ENCODE measurements around the gene SPATA17. TPM values are rescaled to one million over a fixed set of nuclear protein-coding genes. Genes with fewer than 3 reads are reported as not detected.

Gene SPATA17
- total RNA-seq, 2 donors from 2014 or later: 0.25 to 0.27 TPM

DNA sequence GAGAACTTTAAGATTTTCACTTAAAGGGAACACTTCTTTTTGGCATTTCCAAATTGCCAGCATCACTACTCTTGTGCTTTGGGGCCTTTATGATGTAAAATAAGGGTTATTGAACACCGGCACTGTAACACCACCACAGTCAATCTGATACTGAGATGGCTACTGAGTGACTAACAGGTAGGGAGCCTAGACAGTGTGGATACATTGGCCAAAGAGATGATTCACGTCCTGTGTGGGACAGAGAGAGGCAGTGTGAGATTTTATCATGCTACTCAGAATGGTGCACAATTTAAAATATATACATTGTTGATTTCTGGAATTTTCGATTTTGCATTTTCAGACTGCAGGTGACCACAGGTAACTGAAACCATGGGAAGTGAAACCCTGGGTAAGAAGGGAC, 261.6 kb downstream of the SPATA17 start:
- no peak for ATAC-seq
- DNase-seq: no peak
- intact Hi-C loops (cut with DNase I, micrococcal nuclease): no loop called here

DNA sequence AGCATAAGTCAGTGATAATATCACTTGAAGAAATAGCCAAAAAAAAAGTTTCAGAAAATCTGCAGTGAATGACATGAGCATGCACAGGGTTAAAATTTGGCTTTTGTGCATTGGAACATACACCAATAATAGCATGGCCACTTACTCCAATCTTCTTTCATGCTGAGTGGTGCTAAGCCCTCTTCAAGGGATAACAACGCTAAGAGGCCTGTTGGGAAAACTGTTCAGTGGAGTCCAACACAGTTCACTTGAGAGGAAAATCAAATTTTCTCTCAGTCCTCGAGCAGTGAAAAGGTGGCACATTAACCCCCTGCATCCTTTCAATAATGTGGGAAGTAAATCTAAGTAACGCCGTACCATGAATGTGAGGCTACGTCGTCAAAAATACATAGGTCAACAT, 264.7 kb downstream of the SPATA17 start:
- DNase-seq (no peak), ATAC-seq (no peak)
- intact Hi-C loops (cut with DNase I, micrococcal nuclease): no loop called here

DNA sequence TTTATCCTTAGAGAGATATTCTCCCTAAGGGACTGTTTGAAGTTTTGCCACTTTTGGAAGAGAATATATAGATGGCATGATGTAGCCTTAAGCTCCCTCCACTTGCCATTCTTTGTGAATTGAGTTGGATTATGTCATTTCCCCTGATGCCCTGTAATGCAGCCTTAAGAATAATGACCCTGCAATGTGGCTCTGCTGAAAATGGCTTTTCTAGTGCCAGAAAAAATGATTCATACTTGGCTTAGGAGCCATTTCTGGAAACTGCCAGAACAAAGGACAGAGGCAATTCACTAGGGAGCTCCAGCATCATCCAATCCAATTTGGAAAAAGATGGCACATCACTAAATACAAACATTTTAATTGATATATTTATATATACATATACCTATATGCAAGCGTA, 265.3 kb downstream of the SPATA17 start:
- ATAC-seq (no peak), DNase-seq (no peak)
- intact Hi-C loops (cut with DNase I, micrococcal nuclease): no loop called here

DNA sequence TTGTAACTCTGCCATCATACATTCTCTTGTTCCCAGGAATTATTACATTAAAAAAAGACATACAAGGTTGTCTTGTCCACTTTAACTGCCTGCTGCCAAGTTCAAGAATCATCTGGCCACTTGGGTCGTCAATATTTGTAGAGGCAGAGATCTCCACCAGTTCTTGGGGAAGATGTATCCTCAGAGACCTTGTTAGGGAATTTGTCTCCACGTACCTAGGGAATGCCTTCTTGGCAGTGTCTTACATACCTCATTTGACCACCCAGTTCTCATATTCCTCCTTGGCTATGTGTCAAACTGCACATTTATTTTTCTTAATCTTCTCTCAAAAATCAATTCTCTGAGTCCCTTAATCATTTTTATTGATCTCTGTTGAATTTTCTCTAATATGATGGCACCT, 266.0 kb downstream of the SPATA17 start:
- intact Hi-C loops (cut with DNase I, micrococcal nuclease): no loop called here
- ATAC-seq (no peak), DNase-seq (no peak)

DNA sequence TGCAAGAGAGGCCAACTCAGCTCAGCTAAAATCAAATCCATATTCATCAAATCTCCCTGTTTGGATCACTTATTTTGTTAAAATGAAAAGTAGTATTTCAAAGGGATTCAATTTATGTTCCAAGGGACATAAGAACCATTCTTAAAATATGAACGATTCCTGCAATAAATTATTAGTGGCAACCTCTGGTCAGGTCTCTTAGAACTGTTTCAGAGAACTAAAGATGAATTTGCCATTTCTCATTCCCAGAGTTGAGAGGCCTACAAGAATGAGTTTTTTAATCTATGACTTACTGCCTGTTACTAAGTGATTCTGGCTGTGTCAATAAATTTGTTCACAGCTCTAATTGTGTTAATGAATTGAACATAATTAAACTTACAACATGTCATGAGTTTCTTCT, 268.5 kb downstream of the SPATA17 start:
- ATAC-seq: no peak
- intact Hi-C loops (cut with DNase I, micrococcal nuclease): no loop called here
- DNase-seq: no peak

DNA sequence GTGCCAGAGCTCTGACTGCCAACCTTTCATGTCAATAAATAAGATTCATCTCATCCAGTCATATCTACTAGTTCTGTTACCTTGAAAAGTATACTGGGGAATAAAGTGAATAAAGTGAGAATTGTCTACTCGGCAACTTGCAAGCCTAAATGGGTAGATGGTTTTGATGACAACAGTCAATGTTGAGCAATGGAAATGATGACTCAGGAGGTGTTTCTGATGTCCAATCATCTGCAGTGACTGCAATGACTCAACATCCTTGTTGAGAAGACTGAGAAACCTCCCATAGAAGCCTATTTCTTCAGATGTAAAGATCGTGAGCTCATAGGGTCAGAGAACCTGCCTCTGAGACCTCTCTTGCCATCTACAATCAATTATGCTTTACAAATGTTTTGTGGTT, 276.4 kb downstream of the SPATA17 start:
- DNase-seq (no peak), ATAC-seq (no peak)
- intact Hi-C loops (cut with DNase I, micrococcal nuclease): no loop called here

DNA sequence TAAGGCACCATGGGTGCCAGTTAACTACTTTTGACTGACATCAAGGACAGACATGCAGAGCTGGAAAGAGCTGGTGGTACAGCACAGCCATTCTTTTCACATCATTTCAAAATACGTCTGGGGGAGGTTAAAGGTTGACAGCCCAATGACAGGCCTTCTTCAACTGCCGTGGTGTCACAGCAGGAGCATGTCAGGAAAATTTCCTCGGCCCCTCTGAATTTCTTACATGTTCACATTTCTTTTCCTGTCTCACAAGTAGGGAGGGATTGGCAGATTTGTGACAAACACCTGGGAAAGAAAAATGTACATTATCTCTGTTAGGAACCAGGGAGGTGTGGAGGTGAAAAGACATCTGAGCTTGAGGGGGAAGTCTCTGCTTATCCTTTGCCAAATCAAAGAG, 279.1 kb downstream of the SPATA17 start:
- intact Hi-C loops (cut with DNase I, micrococcal nuclease): no loop called here
- no peak for ATAC-seq
- no peak for DNase-seq

DNA sequence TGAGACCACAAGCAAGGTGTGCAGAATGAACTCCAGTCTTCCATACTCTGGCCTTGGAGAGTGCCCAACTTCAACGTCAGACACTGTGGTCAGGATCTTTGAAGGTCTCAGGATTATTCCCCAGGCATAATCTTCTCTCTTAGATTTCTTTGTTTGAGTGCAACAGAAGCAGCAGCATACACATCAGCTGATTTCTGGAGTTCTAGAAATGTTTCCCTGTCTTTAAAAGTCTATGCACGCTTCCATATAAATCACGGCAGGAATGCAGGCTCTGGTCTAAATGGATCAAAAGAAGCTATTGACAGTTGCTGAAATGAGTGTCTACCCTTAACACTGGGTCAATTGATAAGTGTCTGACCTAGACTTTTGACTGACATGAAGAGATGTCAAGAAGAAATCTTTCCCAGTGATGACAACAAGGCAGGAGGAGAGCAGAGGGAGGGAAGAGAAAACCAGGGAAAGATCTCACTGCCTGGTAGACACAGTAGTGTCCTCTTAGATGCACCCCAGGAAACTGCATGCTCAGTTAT, 279.7 kb downstream of the SPATA17 start:
- DNase-seq: no peak
- ATAC-seq: no peak
- intact Hi-C loops (cut with DNase I, micrococcal nuclease): no loop called here

DNA sequence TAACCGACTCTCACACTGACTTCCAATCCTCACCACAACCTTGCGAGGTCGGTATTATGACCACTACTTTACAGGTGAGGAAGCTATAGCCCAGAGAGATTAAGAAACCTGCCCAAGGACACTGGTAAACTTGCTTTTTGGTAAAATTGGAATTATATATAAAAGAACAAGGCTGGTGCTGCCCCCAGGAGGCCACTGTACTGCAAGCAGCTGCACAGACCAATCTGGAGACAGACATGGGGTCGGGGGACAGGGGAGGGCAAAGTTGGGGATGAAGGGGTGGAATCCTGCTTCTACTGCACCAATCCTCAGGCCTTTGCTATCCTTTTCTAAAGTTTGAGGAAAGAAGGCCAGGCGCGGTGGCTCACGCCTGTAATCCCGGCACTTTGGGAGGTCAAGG, 280.8 kb downstream of the SPATA17 start:
- DNase-seq (no peak), ATAC-seq (no peak)
- intact Hi-C loops (cut with DNase I, micrococcal nuclease): no loop called here

DNA sequence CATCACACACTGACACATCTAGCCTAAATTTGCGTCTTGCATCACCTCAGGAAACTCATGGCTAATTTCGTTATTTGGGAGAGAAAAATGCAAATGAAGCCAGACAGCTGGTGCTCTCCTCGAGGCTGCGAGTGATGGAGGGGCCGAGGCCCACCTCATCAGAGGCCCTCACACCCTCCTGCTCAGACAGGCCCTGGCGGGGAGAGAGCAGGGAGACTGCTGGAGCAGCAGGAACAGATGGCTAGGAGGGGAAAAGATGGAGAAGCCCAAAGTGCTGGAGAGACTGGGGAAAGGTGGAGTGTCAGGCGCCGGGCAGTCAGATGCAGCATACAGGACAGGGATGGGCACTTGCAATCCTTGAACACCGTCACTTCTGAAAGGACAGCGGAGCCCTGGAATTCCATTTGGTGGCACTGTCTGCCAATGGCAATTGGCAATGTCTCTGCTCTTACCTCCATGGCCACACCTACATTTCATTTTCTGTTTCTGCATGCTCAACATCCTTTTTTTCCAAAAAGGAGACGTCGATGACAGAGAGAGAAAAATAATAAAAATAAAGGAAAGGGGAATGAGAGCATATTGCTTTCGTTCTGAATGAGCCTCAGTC, 286.2 kb downstream of the SPATA17 start:
- ATAC-seq: no peak
- intact Hi-C loops (cut with DNase I, micrococcal nuclease): no loop called here
- no peak for DNase-seq

DNA sequence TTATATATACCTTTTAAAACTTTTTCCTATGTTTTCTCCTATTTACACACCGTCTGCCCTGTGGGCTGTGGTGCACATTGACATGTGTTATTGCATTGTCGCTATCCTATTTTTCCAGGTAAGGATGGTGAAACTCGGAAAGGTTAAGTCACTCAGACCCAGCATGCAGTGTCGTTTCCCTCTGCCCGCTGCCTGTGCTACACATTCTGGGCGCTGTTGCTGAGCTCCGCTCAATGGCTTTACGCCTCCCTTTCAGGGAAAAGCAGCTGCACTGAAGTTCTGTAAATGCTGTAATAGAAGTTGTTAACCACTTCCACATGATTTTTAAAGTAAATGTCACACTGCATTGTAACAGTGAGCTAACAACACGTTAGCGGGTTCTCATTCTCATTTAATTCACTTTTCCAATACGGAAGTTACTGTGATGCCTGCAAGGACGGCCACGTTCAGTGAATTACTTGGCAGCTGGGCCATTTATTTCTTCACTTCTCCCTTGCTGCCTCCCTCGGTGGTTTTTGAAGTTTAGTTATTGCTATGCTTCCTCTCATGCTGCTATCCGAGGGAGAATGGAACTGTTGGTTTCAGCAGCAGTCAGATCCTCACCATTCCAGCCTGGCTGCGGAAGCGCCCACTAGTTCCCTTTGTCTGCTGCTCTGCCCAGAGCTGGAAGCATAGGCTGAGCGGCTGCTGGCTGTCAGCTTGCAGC, 288.7 kb downstream of the SPATA17 start:
- DNase-seq: no peak
- no peak for ATAC-seq
- intact Hi-C loops (cut with DNase I, micrococcal nuclease): no loop called here

Other genes starting within 250 kb of the SPATA17 start
- 10 to 100 TPM; 11.6 to 12.4 TPM for gene GPATCH2, start 254 bp upstream of the SPATA17 start, total RNA-seq

All from left colon (tissue), 2 donors.